Adrenal gland (tissue), 12 donors: ENCODE results near the gene CBLN1. TPM values are rescaled to one million over a fixed set of nuclear protein-coding genes. Genes with fewer than 3 reads are reported as not detected.

ENCODE experiments used
- DNase-seq, 7 donors: peaks; one replicate each; pipeline ENCODE4 v3.0.0-alpha.2; 2019 to 2020
- H3K27ac ChIP-seq, 5 donors: fragments of 200-600 bp; sonication (generic) in 4 of 5; 1 replicate in 3 of 5; 2 replicates in 2 of 5; pipeline versions ENCODE4 v1.5.1 to v1.8.0; 2016 to 2020; ENCODE audit warnings: mild to moderate bottlenecking in 1 of 5
- H3K27me3 ChIP-seq: fragments of 200-600 bp; 2 replicates; pipeline ENCODE4 v1.8.0; 2021
- H3K36me3 ChIP-seq, 2 donors: fragments of 200-600 bp; replicated peaks in 1 of 2; 1 replicate in 1 of 2; 2 replicates in 1 of 2; pipeline versions ENCODE4 v1.5.1 to v1.8.0; 2018 to 2022
- H3K4me1 ChIP-seq, 2 donors: fragments of 200-600 bp; replicated peaks in 1 of 2; 1 replicate in 1 of 2; 2 replicates in 1 of 2; pipeline versions ENCODE4 v1.5.1 to v1.8.0; 2018 to 2021
- H3K4me3 ChIP-seq, 4 donors: fragments of 200-600 bp; sonication (generic) in 3 of 4; one replicate each; pipeline ENCODE4 v1.5.1; 2016 to 2018
- H3K9me3 ChIP-seq, 3 donors: fragments of 200-600 bp; sonication (generic) in 1 of 3; replicated peaks in 1 of 3; 1 replicate in 2 of 3; 2 replicates in 1 of 3; pipeline versions ENCODE4 v1.5.1 to v1.8.0; 2016 to 2021
- POLR2A ChIP-seq, 2 donors: fragments of 450-650 bp; IDR thresholded peaks; one replicate each; pipeline ENCODE4 v1.6.1; 2017; ENCODE audit warnings: antibody characterized with exemption in 2 of 2, mild to moderate bottlenecking in 2 of 2, moderate library complexity in 1 of 2
- WGBS, 4 donors: extraction: QIAGEN DNeasy Blood & Tissue Kit in 2 of 4; methylation state at CpG; one replicate each; pipeline versions ENCODE4 v1.1.5 to v1.1.7; 2013 to 2017; 5-methylcytosine and 5-hydroxymethylcytosine counted together
- intact Hi-C, 2 donors: fragments of 100-400 bp; cut with DNase I; formaldehyde crosslinking; loops; one replicate each; pipeline versions ENCODE4 v1.14.1 to v1.15.0; 2022 to 2023
- polyA plus RNA-seq, 3 donors: library from polyadenylated mRNA; stranded (reverse); fragments of 200-250 nt in 2 of 3; fragments of 350-450 nt in 1 of 3; fragmentation: Illumina TruSeq in 1 of 3; extraction: RNeasy Lipid Tissue Mini Kit (QIAGEN cat#74804) in 1 of 3; gene quantifications; one replicate each; pipeline ENCODE4 v1.2.3, GENCODE V29; 2013 to 2014
- total RNA-seq, 9 donors: library from RNA; depleted of rRNA in 4 of 9; stranded (reverse); fragments of >200 nt in 4 of 9; fragments of 120-200 nt in 1 of 9; fragmentation: NEBNext Ultra II Directional in 1 of 9; extraction: Animal tissue kit (Norgen Biotek cat#: 25700) in 1 of 9; gene quantifications; one replicate each; pipeline versions ENCODE4 v1.1.0 to v1.2.4, GENCODE V29; 2013 to 2023
- TF ChIP-seq, protein P1 (sequence below), 6 experiments: fragments of 450-650 bp in 4 of 6; fragments of 200-600 bp in 2 of 6; sonication (generic) in 1 of 6; IDR thresholded peaks; 1 replicate in 5 of 6; 2 replicates in 1 of 6; pipeline versions ENCODE4 v1.5.1 to v1.8.0; 2016 to 2021; ENCODE audit warnings: antibody characterized with exemption in 6 of 6, mild to moderate bottlenecking in 2 of 6, moderate library complexity in 1 of 6
- donor health status: healthy with polysubstance abuse.
- donor health status: Bipolar disorder and iron deficiency.
- donor health status: DM: yes; HTN: yes; CAD: no.
- donor health status: DM: no; HTN: no; CAD: no.
- donor health status: DM: no; HTN: no; CAD: no.
- donor health status: DM: yes; HTN: yes; CAD: no.

Gene CBLN1
- total and polyA plus RNA-seq, 12 donors: 0.08 to 2.8 (median 0.27) TPM; not detected in 3

DNA sequence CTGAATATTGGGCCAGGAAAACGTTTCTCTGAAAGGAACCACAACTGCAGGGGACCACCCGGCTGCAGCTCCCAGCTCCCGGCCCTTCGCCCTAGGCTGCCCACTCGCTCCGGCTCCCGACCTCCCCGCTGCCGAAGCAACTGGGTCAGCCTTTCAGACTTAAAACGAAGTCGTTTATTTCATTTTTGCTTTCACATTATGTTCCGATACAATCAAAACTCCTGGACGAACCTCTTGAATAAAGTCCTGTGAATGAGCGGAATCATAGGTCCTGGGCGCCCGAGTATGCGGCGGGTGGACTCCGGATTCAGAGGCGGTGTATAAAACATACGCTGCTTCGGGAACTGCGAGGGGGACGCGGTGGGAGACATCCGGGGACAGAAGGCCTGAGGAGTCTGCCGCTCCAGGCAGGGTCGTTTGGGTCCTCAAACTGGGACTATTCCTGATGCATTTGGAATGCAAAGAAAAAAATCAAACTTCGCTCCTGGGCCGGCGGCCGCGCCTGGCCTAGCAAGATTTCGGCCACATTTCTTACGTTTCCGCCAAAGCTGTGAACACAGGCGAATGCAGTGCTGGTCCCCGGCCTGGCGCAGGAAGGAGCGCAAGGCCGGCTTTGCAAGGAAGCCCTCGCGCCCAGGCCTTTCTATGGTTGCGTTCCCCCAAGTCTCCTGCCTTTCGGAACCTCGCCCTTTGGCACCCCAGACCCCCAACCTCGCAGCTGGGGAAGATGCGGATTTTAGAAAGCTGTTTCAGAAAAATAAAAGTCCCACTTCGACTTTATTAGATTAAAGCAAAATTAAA is 3.7 kb downstream of the CBLN1 start:
- DNase-seq: no peak
- intact Hi-C loops: no loop called here
- Histone ChIP-seq H3K36me3 (no peaks in the 10 kb centered on the region), H3K9me3 (no peaks in the 10 kb centered on the region), H3K4me3 (no peak overlapping the region), H3K4me1 (peaks cover 0 to 12% of the 10 kb centered on the region in 2 donors), H3K27ac (no peak overlapping the region), H3K27me3 (peaks cover 82% of the 10 kb centered on the region)
- WGBS, 4 donors: 8 to 11% (median 10%) methylated on average over 46 to 49 of the region's 49 CpGs
- no peak for TF ChIP-seq POLR2A (IDR thresholded peaks at IDR 0.05)
- TF ChIP-seq, protein P1, sequence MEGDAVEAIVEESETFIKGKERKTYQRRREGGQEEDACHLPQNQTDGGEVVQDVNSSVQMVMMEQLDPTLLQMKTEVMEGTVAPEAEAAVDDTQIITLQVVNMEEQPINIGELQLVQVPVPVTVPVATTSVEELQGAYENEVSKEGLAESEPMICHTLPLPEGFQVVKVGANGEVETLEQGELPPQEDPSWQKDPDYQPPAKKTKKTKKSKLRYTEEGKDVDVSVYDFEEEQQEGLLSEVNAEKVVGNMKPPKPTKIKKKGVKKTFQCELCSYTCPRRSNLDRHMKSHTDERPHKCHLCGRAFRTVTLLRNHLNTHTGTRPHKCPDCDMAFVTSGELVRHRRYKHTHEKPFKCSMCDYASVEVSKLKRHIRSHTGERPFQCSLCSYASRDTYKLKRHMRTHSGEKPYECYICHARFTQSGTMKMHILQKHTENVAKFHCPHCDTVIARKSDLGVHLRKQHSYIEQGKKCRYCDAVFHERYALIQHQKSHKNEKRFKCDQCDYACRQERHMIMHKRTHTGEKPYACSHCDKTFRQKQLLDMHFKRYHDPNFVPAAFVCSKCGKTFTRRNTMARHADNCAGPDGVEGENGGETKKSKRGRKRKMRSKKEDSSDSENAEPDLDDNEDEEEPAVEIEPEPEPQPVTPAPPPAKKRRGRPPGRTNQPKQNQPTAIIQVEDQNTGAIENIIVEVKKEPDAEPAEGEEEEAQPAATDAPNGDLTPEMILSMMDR (IDR thresholded peaks at IDR 0.05): no peak

DNA sequence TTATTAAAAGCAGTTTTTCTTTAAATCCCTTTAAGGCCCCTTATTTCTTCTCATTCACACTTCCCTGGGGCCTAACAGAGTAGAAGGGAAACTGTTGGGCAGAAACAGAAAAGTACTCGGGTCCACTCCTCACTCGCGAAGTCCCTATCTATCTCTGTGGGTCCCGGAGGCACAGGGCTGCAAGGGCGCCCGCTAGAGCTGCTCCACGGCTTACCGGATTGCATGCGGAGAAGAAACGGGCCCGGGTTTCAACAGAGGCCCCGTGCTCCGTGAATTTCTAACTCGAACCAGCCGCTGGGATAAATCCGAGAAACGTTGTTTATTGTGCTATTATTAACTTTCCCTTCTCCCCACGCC is 4.3 kb downstream of the CBLN1 start:
- H3K4me1 ChIP-seq: peaks cover 0 to 7% of the 10 kb centered on the region in 2 donors
- H3K9me3 ChIP-seq: no peaks in the 10 kb centered on the region
- no peak for DNase-seq
- TF ChIP-seq POLR2A (IDR thresholded peaks at IDR 0.05): no peak
- TF ChIP-seq, protein P1 (IDR thresholded peaks at IDR 0.05): no peak
- peaks cover 77% of the 10 kb centered on the region for H3K27me3 ChIP-seq
- 6 to 11% (median 7%) methylated on average over 18 of the region's 18 CpGs for WGBS, 4 donors
- no peak overlapping the region for H3K4me3 ChIP-seq
- no peaks in the 10 kb centered on the region for H3K36me3 ChIP-seq
- no peak overlapping the region for H3K27ac ChIP-seq
- intact Hi-C loops: no loop called here

DNA sequence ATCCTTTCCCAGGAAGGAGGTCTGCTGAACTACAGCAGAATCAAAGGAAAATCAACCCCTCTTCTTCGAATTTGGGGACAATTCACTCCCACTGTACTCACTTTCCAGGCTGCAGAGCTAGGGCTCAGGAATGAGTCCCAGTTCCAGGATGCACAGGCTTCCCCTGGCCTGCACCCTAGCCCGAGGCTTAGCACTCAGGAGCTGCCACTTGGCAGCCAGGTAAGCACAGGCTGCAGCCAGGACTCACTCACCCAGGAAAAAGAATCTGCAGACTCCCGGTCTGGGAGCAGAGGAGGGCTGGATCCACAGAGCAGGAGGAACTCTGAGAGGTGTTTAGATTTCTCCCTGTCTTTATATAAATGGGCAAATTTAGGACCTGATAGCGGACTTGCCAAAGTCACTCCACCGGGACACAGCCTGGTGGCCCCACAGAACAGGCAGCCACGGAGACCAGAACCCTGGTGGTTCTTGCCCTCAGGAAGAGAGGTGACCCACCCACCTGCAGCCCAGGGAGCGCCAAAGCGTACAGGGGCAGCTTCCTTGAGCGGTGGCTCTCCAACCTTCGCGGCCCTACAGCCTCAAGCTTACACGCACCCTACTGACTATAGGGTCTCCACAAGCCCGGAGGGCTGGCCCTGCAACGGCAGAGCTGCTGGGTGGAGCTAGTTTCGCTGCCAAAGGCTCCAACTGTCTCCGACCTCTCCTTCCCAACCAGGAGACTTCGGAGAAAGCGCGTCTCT is 4.8 kb downstream of the CBLN1 start:
- peaks cover 77% of the 10 kb centered on the region for H3K27me3 ChIP-seq
- intact Hi-C loops: no loop called here
- DNase-seq: no peak
- TF ChIP-seq, protein P1 (IDR thresholded peaks at IDR 0.05): no peak
- peaks cover 0 to 7% of the 10 kb centered on the region in 2 donors for H3K4me1 ChIP-seq
- no peak overlapping the region for H3K4me3 ChIP-seq
- H3K27ac ChIP-seq: no peak overlapping the region
- WGBS, 4 donors: 8 to 10% (median 9%) methylated on average over 9 to 19 of the region's 19 CpGs
- H3K9me3 ChIP-seq: no peaks in the 10 kb centered on the region
- H3K36me3 ChIP-seq: no peaks in the 10 kb centered on the region

DNA sequence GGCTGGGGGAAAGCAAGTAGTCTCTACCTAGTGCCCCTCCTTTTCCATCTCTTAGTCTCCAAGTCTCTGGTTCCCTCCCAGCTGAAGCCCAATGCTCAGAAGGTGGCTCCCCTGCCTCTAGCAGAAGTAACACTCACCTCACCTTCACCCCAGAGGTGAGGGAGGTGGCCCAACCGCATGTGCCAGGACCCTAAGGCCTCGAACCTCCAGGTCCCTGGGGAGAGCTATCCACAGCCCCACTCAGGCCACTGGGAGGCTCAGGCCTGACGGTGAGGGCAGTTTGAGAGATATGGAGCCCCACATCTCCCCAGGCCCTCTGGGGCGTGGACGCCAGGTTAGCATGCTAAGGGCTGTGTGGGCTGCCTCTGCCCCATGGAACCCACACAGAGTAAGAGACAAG is 5.8 kb downstream of the CBLN1 start:
- peaks cover 70% of the 10 kb centered on the region for H3K27me3 ChIP-seq
- intact Hi-C loops: no loop called here
- 20 to 32% (median 25%) methylated on average over 1 to 5 of the region's 5 CpGs for WGBS, 4 donors

More for the DNA sequence above, 5.8 kb downstream of the CBLN1 start:
- Histone ChIP-seq H3K9me3 (no peaks in the 10 kb centered on the region), H3K36me3 (no peaks in the 10 kb centered on the region), H3K4me3 (no peak overlapping the region), H3K4me1 (no peaks in the 10 kb centered on the region), H3K27ac (no peak overlapping the region)
- TF ChIP-seq, protein P1 (IDR thresholded peaks at IDR 0.05): no peak
- TF ChIP-seq POLR2A (IDR thresholded peaks at IDR 0.05): no peak
- DNase-seq: no peak
